Upper lobe of left lung (tissue), 4 donors: Measurements from ENCODE around the gene CCDC3.

Experiments
- CTCF ChIP-seq, 6 experiments: fragments of 450-650 bp in 4 of 6; fragments of 200-600 bp in 2 of 6; sonication (generic) in 2 of 6; IDR thresholded peaks; one replicate each; pipeline ENCODE4 v1.5.1; 2016 to 2019; ENCODE audit warnings: antibody characterized with exemption in 6 of 6
- POLR2A ChIP-seq, 4 donors: fragments of 450-650 bp; IDR thresholded peaks; one replicate each; pipeline ENCODE4 v1.5.1; 2016 to 2017; ENCODE audit warnings: antibody characterized with exemption in 4 of 4, mild to moderate bottlenecking in 2 of 4

GRCh38 chr10:13003759-13004158 is 2.2 kb upstream of the CCDC3 start:
- TF ChIP-seq CTCF (IDR thresholded peaks at IDR 0.05): no peak
- no peak for TF ChIP-seq POLR2A (IDR thresholded peaks at IDR 0.05)
